ENCODE data around the gene SCAMP2.

SCAMP2 gene

DNA sequence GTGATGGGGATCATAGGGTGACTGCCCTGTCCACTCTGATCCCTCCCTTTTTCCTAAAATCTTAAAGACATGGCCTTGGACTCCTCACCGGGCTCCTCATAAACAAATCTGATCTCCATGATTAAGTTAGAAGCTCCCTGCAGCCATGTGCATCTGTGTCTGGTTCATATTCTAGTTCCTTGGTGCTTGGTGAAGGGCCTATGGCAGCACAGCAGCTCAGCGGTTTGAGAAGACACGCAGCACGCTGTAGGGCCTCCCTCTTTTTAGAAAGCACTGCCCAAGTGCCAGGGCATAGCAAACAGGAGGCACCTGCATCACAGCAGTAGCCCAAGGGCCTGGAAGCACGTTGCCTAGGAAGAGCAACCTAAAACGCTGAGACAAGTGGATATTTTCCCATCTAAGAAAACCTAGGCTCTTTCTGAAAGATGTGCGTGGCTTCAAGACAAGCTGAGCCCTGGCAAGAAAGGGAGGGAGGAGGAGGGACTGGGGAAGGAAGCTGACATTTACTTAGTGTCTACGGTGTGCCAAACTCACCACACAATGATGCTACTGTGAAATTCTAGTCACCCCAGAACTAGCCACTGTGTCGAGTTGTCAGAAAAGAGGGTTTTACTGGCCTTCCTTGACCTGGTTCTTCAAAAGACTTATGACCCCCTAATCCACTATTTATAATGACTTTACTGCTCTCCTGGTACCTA lies 15.3 kb downstream of the SCAMP2 start:
- no peak for DNase-seq (ENCODE audit: low read depth)

DNA sequence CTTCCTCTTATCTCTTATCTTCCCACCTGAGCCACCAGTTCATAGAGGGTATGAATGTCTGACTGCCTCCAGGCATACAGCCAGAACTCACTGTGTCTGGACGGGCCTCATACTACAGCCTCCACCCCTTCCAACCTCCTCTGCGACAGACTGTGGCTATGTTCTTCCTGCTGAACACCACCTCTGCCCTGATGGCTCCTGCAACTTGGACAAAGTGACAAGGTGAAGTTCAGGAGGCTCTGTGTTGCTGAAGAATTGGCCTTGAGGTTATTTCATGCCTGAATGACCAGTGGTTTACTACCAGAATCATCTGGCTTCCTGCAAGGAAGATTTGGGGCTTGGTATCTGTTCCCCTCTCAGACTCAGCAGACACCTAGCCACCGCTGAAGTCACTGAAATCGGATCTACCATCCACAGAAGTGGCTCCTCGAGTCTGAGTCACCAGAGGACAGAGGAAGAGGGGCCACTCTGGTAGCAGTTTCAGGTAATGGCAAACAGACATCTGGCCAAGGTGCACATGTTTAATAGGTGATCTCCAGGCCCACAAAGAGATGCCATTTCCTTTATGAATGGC lies 16.0 kb downstream of the SCAMP2 start:
- no peak for DNase-seq (ENCODE audit: low read depth)

DNA sequence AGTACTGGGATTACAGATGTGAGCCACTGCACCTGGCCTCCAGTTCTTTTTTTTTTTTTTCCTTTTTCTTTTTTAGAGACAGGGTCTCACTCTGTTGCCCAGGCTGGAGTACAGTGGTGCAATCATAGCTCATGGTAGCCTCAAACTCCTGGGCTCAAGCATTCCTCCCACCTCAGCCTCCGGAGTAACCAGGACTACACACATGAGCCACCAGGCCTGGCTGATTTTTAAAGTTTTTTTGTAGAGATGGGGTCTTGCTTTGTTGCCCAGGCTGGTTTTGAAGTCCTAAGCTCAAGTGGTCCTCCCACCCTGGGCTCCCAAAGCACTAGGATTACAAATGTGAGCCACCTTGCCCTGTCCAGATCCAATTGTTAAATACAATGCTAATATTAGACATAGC lies 16.6 kb downstream of the SCAMP2 start:
- no peak for DNase-seq (ENCODE audit: low read depth)

DNA sequence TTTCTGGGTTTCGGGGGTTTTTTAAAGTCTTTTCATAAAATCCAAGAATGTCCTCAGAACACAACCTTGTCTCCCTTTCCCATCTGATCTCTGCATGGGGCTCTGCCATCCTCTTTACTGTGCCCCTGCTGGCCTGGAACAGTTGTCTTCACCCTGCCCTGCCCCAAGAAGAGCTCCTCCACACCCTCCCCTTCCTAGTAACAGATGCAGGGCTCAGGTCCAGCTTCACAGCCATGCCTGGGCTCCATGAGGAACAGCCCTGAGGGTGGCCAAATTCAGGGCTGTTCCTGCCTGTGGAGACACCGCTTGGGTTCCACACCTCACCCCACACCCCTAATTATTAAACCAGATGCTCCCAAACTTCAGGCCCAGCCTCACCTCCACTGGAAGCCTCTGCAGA lies 17.3 kb downstream of the SCAMP2 start:
- DNase-seq (ENCODE audit: low read depth), result no peak

DNA sequence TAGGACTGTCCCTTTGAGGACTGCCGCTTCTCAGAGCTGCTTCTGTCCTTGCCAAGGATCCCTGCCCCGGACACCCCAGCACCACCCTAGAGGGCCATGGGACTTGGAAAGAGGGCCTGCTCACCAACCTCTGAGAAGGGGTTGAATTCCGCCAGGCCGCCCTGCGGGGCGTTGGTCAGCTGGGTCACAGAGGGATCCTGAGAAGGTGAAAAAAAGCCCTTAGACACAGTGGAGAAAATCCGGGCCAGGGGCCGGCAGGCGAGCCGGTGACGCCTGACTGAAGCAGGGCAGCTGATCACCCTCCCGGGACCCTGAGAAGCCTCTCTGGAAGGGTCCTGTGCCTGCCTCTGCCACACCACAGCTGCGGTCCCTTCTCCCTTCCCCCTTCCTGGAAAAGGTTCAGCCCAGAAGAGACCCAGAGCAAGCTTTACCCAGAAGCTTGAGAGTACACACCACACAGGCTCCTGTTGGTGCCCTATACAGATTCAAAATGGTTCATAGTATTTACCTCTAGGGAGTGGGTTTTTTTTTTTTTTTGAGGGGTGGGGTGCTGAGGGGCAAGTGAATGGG lies 18.6 kb downstream of the SCAMP2 start:
- no peak for DNase-seq (ENCODE audit: low read depth)

DNA sequence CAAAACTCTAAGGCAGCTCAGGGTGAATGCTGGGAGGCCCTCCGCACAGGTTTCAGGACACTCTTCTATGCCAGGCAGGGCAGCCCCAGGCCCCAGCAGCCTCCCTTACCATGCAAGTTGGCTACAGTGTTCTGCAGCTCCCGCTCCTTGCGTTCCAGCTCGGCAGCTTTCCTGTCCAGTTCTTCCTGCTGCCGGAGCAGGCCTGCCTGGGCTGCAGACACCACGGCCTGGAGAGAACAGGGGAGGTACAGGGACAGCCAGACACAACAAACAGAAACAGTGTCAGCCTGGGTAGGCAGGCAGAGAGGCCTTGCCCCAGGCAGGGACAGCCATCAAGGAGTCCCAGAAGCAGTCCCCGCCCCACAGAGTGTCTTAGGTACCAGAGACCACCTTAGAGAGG lies 21.2 kb downstream of the SCAMP2 start:
- no peak for DNase-seq (ENCODE audit: low read depth)

DNA sequence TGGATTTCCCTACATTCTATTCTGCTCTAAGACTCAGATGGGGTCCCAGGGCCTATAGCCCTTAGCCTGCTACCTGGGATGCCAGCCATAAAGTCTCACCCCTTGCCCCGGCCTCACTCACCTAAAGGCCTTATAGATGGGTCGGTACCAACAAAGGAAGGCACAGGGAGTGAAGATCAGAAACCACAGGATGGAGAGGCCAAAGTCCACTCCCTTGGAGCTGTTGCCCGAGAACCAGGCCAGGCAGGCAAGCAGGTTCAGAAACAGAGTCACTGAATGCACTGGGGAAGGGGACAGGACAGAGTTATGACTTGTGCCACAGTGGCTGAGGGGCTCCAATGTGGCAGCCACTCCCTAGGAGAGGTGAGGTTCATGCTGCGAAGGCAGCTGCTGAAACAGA lies 22.8 kb downstream of the SCAMP2 start:
- DNase-seq (ENCODE audit: low read depth), result no peak

DNA sequence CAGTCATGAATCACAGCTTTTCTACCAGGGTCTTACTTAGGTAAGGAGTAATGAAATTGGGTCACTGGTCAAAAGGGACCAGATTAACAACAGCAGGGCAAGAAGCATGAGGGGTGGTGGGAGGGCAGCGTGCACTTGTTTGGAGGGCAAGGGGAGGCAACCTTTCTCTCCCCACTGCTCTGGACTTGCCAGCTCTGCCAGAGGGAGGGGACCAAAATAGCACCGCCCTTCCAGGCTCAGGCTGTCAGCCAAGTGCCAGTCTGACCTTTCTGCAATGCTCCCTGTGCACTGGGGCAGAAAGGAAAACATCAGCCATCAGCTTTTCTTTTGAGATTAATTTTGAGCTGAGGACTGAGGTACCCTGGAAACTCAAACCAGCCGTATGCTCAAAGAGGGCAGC lies 25.7 kb downstream of the SCAMP2 start:
- DNase-seq (ENCODE audit: low read depth), result no peak

DNA sequence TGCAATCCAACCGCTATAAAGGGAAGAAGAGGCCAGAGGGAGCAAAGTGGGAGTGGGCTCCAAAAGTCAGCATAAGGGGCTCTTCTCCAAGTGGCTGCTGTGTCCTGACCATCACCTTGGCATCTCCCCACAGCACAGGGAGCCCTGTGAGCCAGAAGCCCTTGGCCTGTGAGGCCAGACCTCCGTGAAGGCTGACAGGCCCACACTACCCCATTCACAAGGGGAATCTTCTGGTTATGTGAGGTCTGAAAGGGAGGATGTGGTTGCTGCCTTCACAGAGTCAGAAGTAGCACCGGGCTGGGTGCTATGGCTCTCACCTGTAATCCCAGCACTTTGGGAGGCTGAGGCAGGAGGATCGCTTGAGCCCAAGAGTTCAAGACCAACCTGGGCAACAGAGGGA lies 27.6 kb downstream of the SCAMP2 start:
- no peak for DNase-seq (ENCODE audit: low read depth)

DNA sequence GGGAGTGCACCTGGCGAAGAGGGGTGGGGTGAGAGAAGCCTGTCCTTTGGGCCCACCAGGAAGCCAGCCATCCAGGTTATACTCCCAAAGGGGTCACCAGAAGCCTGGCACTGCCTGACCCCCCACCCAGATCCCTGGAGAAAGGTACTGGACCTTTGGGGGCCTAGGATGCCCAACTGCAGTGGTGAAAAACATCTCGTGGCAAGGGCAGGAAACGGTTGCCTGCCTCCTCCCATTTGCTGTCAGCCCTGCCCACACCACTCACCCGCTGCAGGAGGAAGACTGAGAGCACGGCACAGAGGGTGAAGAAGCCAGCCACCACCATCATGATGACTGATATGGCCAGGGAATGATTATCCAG lies 28.0 kb downstream of the SCAMP2 start:
- DNase-seq (ENCODE audit: low read depth), result peak; percentile 23

DNA sequence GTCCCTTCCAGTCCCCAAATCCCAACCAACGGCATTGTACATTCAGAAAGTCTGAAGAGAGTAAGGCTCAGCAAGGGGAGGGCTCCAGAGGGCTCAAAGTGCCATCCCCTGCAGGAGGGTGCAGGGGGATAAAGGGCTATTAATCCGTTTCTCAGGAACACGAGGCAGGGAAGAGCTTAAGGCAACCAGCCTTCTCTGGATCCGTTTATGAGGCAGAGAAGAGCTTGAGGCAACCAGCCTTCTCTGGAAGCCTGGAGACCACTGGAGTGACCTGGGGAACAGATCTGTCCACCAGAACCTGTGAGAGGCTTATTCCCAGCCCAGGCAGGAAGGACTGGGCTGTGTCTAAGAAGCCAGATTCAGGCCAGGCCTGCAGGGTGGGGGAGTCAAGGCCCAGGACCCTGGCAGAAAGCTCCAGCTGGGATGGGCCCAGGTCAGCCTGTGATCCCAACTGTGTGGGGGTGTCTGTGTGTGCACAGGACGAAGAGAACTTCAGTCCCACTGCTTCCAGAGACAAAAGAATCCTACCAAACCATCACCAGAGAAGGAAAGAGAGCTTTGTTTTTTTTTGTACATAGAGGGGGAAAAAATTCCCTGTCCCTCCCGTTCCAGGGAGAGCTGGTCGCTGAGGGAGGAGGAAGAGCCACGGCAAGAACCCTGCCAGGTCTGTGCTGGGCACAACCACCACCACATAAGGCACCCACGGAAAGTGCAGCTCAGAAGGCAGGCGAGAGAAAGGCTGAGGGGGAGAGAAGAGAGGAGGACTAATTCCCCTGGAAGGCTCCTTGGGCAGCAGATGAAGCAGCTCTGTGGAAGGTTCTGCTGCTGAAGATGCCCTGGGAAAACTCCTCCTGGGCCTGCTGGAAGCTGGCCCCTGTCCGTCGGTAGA lies 28.6 kb downstream of the SCAMP2 start:
- no peak for DNase-seq (ENCODE audit: low read depth)

DNA sequence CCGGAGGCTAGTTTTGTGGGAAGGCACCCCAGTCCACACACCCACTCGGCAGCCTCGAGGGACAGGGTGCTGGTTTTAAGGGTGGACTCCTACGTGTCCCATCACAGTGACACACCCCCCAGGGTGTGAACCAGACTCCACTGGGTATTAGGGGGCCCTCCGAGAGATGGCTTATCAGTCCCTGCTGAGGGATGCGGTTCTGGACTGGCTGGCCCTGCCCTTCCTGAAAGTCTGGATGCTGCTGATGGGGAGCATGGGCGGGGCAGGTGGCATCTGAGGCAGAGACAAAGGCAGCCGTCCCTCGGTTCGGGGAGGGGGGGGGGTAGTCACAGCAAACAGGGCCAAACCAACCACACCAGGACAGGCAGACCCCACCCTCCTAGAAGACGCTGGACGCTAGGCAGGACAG lies 29.3 kb downstream of the SCAMP2 start:
- no peak for DNase-seq (ENCODE audit: low read depth)

DNA sequence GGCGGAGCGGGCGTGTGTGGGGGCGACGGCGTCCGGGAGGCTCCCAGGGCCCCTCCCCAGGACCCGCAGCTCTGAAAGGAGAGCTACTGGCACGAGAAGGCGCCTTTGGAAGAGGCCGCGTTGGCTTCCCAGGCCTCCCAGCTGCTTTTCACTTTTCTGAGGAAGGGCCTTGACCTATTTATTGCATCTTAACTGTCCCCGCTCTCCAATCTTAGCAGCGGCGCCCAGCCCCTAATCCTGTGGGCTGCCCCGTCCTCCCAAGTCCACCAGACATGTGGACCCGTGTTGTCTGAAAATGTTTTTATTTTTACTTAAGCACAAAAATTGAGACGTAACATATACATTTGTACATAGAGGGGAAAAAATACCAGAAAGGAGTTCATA lies 29.7 kb downstream of the SCAMP2 start:
- DNase-seq (ENCODE audit: low read depth), result no peak

DNA sequence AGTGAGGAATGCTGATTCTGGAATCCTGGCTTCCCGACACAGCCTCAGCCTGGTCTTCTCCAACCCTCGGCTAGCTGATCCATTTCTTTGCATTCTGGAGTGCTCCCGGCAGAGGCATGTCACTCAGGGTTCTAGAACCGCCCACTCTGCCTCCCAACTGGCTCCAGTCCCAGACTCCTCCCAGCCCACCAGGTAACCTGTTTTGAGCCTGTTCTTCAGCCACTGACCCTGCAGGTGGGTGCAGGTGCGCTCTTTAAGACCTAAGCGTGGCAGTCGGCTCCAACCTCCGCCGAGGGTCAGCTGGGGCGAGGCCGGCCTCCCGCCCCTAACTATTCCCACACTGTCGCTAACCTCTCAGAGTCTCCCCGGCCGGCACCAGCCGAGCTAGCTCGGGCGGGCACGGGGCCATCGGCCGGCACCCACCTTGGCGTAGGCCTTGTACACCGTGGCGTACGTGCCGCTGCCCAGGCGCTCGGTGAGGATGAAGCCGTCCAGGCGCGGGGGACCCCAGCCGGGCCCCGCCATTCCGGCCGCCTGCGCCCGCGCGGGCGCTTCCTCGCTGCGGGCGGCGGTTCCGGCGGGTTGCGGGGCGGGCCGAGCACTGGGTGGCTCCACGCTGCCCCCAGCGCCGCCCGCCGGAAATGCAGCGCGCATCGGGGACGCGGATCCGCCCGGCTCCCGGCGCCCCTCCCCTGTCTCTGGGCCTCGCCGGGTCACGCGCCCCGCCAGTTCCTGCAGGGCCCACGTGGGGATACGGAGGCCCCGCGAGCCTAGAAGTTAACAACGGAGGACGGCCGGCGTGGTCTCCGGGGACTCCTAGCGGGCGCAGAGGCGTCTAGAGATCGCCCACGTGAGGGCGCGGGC lies 30.4 kb downstream of the SCAMP2 start, which contains the start of gene ULK3:
Gene ULK3, minus strand, starts transcription at position 576 of the 864 bp plus-strand sequence. Its CDS starts 51 bp downstream, at position 525.
- peak; percentile 87 for DNase-seq (ENCODE audit: low read depth)

DNA sequence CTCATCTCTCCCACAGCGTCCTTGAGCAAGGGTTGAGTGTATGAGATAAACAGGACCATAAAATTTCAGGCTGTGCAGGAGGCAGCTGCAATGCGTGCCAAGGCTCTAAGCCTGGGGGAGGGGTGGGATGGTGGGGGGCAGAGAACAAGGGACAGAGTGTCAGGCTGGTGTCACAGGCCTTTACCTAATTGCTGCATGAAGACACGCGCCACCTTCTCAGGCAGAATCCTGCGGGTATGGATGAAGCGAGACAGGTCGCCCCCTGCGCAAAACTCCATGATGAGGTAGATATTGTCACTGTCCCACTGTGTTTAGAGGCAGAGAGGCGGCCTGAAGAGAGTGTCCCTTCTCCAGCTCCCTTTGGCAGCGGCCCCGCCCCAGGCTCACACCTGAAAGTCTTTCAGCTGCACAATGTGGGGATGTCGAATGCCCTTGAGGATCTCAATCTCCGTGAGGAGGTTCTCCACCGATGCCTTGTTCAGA lies 31.2 kb downstream of the SCAMP2 start:
- no peak for DNase-seq (ENCODE audit: low read depth)

DNA sequence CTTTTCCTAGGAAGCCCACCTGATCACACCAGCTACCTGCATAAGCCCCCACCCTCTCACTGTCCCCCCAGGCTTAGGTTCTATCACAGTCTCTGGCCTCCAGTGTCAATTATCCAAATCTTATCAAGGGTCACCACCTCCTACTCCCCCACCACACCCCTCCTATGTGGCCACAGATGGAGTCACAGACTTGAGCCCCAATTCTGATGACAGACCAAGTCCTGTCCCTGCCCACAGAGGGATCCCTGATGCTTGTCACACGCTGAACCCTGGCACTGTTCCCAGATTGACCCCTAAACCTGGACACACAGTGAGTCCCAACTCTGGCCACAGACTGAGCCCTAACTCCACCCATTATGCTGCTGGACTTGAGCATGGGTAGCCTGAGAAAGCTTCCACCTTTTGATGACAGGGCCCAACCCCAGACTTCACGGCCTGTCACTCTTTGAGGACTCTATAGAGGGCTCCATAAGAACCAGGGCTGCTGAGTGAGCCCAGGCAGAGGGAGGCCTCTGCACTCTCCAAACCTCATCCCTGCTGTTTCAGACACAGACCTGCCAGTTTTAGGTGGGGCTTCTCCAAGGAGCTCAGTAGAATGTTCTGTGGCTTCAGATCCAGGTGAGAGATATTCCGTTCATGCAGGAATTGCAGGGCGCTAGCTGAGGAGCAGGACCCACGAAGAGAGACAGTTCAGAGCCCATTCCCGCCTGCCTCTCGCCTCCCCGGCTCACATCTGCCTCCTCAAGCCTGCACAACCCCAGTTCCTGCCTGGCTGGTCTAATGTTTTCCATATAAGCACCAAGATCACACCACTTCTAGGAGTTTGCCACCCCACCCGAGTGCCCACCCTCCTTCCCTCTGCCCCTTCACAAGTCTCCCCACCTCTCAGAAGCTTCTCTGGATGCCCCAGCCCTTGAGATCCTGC lies 32.1 kb downstream of the SCAMP2 start:
- DNase-seq (ENCODE audit: low read depth), result no peak

DNA sequence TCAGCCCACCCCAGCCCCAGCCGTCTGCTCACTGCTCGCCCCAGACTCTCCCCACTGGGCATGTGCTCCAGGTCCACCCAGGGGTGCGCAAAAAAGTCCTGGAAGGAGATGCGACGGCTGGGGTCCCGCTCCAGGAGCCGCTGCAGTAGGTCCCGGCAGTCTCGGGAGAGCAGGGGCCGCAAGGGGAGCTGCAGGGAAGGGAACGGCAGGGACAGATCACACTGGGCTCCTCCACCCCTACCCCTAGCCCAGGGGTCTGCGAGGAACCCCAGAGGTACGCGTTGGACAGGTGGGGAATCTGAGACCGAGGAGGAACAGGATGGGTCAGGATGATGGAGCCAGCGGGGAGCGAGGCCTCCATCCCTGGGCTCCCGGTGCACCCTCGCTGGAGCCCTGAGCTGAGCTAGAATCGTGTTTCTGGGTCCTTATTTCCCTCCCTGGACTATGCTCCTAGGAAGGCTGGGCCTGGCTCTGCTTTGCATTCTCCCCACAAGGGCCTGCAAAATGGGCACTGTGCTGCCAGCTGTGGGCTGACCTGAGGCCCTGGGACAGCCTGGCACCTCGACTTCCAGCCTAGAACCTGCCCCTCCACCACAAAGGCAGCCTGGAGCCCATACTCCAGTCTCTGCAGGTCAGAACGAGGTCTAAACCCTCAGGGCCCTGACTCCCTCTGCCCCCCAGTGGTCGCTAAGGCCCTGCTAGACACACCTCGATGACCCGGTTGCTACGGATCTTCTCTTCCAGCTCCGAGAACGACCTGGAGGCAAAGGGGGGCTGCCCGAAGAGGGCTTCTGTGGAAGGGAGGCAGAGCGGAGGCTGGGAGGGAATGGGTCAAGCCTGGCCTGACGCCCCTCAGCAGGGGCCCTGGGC lies 33.4 kb downstream of the SCAMP2 start:
- DNase-seq (ENCODE audit: low read depth), result no peak

DNA sequence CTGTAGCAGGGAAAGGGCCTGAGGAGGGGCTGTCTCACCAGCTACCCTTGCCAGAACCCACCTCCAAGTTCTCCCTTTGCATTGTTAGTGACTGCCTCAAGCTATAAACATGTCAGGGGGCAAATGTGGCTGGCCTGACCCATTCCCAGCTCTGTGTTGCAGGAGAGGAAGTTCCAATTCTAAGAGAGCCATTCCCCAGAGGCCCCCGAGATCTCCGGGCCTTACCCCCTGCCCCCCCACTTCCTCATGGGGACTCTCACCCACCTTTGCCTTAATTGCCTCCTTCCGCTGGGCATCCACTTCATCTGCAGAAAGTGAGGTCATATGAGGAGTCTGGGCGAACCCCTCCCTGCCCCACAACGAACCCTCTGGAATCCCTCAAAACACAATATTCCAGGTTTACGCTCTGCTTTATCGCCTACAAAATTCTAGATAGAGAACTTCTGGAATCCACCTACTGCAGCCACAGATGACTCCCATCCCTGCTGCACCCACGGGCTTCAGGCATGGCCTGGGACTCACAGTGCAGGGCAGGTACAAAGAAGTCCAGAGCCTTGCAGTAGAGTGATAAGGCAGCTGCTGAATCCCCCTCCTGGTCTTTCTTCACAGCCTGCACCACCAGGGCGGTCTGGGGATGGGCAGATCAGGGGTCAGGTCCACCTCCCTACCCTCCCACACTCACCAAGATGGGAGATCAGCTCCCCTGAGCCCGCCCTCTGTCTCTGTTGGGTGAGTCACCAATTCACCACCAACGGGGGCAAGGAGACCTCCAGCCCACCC lies 34.2 kb downstream of the SCAMP2 start:
- DNase-seq (ENCODE audit: low read depth), result no peak

DNA sequence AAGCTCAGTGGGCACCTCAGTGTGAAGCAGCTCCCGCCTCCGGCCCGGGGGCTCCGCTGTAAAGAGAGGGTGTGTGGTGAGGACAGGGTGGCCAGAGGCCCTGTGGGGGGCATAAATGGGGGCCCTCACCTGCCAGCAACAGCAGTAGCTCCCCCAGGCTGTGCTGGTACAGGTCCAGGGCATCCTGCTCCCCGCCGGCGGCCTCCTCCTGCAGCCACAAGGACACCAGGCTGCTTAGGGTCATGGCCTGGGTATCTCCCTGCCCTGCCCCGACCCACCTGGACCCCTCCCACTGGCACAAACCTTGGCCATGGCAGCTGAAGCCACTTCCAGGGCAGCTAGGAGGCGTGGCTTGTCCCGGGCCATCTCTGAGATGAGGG lies 35.0 kb downstream of the SCAMP2 start:
- DNase-seq (ENCODE audit: low read depth), result no peak
